ENCODE measurements around the gene BMAL2.

- TF ChIP-seq IRF2 (CRISPR knock-in tag; IDR thresholded peaks at IDR 0.05; ENCODE audit: borderline replicate concordance, low read depth) (no peak), TP53 (CRISPR knock-in tag; IDR thresholded peaks at IDR 0.05) (no peak), CTCF (IDR thresholded peaks at IDR 0.05) (no peak), NFE2L1 (CRISPR knock-in tag; IDR thresholded peaks at IDR 0.05) (no peak), ESRRA (CRISPR knock-in tag; IDR thresholded peaks at IDR 0.05; ENCODE audit: borderline replicate concordance) (no peak), E2F5 (CRISPR knock-in tag; IDR thresholded peaks at IDR 0.05) (no peak), NR2C2 (CRISPR knock-in tag; IDR thresholded peaks at IDR 0.05) (no peak), CBFB (CRISPR knock-in tag; IDR thresholded peaks at IDR 0.05; ENCODE audit: low read depth) (no peak), EMX1 (CRISPR knock-in tag; IDR thresholded peaks at IDR 0.05) (no peak), NFATC4 (CRISPR knock-in tag; IDR thresholded peaks at IDR 0.05) (no peak)
- TF ChIP-seq, protein P1, sequence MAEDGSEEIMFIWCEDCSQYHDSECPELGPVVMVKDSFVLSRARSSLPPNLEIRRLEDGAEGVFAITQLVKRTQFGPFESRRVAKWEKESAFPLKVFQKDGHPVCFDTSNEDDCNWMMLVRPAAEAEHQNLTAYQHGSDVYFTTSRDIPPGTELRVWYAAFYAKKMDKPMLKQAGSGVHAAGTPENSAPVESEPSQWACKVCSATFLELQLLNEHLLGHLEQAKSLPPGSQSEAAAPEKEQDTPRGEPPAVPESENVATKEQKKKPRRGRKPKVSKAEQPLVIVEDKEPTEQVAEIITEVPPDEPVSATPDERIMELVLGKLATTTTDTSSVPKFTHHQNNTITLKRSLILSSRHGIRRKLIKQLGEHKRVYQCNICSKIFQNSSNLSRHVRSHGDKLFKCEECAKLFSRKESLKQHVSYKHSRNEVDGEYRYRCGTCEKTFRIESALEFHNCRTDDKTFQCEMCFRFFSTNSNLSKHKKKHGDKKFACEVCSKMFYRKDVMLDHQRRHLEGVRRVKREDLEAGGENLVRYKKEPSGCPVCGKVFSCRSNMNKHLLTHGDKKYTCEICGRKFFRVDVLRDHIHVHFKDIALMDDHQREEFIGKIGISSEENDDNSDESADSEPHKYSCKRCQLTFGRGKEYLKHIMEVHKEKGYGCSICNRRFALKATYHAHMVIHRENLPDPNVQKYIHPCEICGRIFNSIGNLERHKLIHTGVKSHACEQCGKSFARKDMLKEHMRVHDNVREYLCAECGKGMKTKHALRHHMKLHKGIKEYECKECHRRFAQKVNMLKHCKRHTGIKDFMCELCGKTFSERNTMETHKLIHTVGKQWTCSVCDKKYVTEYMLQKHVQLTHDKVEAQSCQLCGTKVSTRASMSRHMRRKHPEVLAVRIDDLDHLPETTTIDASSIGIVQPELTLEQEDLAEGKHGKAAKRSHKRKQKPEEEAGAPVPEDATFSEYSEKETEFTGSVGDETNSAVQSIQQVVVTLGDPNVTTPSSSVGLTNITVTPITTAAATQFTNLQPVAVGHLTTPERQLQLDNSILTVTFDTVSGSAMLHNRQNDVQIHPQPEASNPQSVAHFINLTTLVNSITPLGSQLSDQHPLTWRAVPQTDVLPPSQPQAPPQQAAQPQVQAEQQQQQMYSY (CRISPR knock-in tag; IDR thresholded peaks at IDR 0.05) = no peak
- TF ChIP-seq, protein P2, sequence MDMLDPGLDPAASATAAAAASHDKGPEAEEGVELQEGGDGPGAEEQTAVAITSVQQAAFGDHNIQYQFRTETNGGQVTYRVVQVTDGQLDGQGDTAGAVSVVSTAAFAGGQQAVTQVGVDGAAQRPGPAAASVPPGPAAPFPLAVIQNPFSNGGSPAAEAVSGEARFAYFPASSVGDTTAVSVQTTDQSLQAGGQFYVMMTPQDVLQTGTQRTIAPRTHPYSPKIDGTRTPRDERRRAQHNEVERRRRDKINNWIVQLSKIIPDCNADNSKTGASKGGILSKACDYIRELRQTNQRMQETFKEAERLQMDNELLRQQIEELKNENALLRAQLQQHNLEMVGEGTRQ (CRISPR knock-in tag; IDR thresholded peaks at IDR 0.05) = no peak
- TF ChIP-seq, protein P3, sequence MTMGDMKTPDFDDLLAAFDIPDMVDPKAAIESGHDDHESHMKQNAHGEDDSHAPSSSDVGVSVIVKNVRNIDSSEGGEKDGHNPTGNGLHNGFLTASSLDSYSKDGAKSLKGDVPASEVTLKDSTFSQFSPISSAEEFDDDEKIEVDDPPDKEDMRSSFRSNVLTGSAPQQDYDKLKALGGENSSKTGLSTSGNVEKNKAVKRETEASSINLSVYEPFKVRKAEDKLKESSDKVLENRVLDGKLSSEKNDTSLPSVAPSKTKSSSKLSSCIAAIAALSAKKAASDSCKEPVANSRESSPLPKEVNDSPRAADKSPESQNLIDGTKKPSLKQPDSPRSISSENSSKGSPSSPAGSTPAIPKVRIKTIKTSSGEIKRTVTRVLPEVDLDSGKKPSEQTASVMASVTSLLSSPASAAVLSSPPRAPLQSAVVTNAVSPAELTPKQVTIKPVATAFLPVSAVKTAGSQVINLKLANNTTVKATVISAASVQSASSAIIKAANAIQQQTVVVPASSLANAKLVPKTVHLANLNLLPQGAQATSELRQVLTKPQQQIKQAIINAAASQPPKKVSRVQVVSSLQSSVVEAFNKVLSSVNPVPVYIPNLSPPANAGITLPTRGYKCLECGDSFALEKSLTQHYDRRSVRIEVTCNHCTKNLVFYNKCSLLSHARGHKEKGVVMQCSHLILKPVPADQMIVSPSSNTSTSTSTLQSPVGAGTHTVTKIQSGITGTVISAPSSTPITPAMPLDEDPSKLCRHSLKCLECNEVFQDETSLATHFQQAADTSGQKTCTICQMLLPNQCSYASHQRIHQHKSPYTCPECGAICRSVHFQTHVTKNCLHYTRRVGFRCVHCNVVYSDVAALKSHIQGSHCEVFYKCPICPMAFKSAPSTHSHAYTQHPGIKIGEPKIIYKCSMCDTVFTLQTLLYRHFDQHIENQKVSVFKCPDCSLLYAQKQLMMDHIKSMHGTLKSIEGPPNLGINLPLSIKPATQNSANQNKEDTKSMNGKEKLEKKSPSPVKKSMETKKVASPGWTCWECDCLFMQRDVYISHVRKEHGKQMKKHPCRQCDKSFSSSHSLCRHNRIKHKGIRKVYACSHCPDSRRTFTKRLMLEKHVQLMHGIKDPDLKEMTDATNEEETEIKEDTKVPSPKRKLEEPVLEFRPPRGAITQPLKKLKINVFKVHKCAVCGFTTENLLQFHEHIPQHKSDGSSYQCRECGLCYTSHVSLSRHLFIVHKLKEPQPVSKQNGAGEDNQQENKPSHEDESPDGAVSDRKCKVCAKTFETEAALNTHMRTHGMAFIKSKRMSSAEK (CRISPR knock-in tag; IDR thresholded peaks at IDR 0.05; ENCODE audit: borderline replicate concordance) = no peak
- TF ChIP-seq, protein P4, sequence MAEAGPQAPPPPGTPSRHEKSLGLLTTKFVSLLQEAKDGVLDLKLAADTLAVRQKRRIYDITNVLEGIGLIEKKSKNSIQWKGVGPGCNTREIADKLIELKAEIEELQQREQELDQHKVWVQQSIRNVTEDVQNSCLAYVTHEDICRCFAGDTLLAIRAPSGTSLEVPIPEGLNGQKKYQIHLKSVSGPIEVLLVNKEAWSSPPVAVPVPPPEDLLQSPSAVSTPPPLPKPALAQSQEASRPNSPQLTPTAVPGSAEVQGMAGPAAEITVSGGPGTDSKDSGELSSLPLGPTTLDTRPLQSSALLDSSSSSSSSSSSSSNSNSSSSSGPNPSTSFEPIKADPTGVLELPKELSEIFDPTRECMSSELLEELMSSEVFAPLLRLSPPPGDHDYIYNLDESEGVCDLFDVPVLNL (CRISPR knock-in tag; IDR thresholded peaks at IDR 0.05; ENCODE audit: borderline replicate concordance, low read depth) = no peak
Measured at GRCh38 chr12:27324530-27324929, 8.1 kb upstream of the BMAL2 start.

Measured in WTC11 (cell line).